Colonic mucosa (tissue), 4 donors: ENCODE results near the gene GAS5. TPM values are rescaled to one million over a fixed set of nuclear protein-coding genes. Genes with fewer than 3 reads are reported as not detected.
A peak's percentile ranks its signal among the peaks of the same experiment; 100 is the strongest.

ENCODE experiments used
- DNase-seq: peaks from one replicate; pipeline ENCODE4 v3.0.0-alpha.2; 2020
- H3K27ac ChIP-seq: fragments of 200-600 bp; one replicate; pipeline ENCODE4 v1.8.0; 2021
- H3K27me3 ChIP-seq: fragments of 200-600 bp; one replicate; pipeline ENCODE4 v1.8.0; 2021
- H3K36me3 ChIP-seq: fragments of 200-600 bp; one replicate; pipeline ENCODE4 v1.8.0; 2021
- H3K4me1 ChIP-seq: fragments of 200-600 bp; one replicate; pipeline ENCODE4 v1.8.0; 2021; ENCODE audit warnings: mild to moderate bottlenecking
- H3K4me3 ChIP-seq: fragments of 200-600 bp; one replicate; pipeline ENCODE4 v1.8.0; 2021
- H3K9ac ChIP-seq, 2 donors: one replicate each; pipeline ENCODE4 v1.7.0; 2013; ENCODE audit warnings: control low read depth in 2 of 2, low read depth in 2 of 2, low read length in 2 of 2
- H3K9me3 ChIP-seq: fragments of 200-600 bp; one replicate; pipeline ENCODE4 v1.8.0; 2021
- CTCF ChIP-seq: fragments of 200-600 bp; IDR thresholded peaks from one replicate; pipeline ENCODE4 v1.8.0; 2022; ENCODE audit warnings: antibody characterized with exemption, mild to moderate bottlenecking
- intact Hi-C: fragments of 100-400 bp; cut with DNase I; formaldehyde crosslinking; loops from one replicate; pipeline ENCODE4 v1.14.1; 2022
- total RNA-seq, 2 donors: library from RNA; stranded (reverse); fragmentation: NEBNext Ultra II Directional in 1 of 2; extraction: Animal tissue kit (Norgen Biotek cat#: 25700) in 1 of 2; gene quantifications; one replicate each; pipeline ENCODE4 v1.2.1, GENCODE V29; 2021
- donor health status: healthy.
- donor health status: DM: no; HTN: no; CAD: no.
- donor health status: DM: no; HTN: no; CAD: no.

The GAS5 gene
- total RNA-seq, 2 donors from 2014 or later, result 207 to 247 TPM

- intact Hi-C loops, result loop anchor here (5.0 kb wide), 1 partner anchor 156 kb away; the partner anchor contains the start of gene RC3H1
- Histone ChIP-seq H3K27me3 (no peaks in the 10 kb centered on the region), H3K36me3 (peaks cover 6% of the 10 kb centered on the region), H3K4me3 (peak overlapping the region; percentile 79), H3K9me3 (no peaks in the 10 kb centered on the region), H3K27ac (peak overlapping the region; percentile 96), H3K9ac (peak overlapping the region; percentile 56 to 86), H3K4me1 (peaks cover 5% of the 10 kb centered on the region)
- TF ChIP-seq CTCF, result no peak
- no peak for DNase-seq
These were observed 1.2 kb downstream of the GAS5 start for GRCh38 chr1:173866413-173867115.

- no peak for DNase-seq
- Histone ChIP-seq H3K4me3 (peak overlapping the region; percentile 79), H3K4me1 (peaks cover 5% of the 10 kb centered on the region), H3K27ac (no peak overlapping the region), H3K9me3 (no peaks in the 10 kb centered on the region), H3K27me3 (no peaks in the 10 kb centered on the region), H3K9ac (peak overlapping the region in 1 of 2 donors; percentile 86), H3K36me3 (peaks cover 6% of the 10 kb centered on the region)
- no peak for TF ChIP-seq CTCF
- intact Hi-C loops, result loop anchor here (5.0 kb wide), 1 partner anchor 157 kb away; the partner anchor contains the start of gene RC3H1
These were observed 2.2 kb downstream of the GAS5 start for GRCh38 chr1:173865468-173866164.

- DNase-seq, result no peak
- H3K27ac ChIP-seq, result no peak overlapping the region
- peaks cover 6% of the 10 kb centered on the region for H3K36me3 ChIP-seq
- no peaks in the 10 kb centered on the region for H3K27me3 ChIP-seq
- intact Hi-C loops, result no loop called here
- TF ChIP-seq CTCF, result no peak
- peaks cover 5% of the 10 kb centered on the region for H3K4me1 ChIP-seq
- no peak overlapping the region for H3K4me3 ChIP-seq
- H3K9ac ChIP-seq, result no peak overlapping the region
- H3K9me3 ChIP-seq, result no peaks in the 10 kb centered on the region
These were observed 3.5 kb downstream of the GAS5 start for GRCh38 chr1:173864179-173864867.

GRCh38 chr1:173863224-173864161, 4.3 kb downstream of the GAS5 start:
- intact Hi-C loops, result no loop called here

More at GRCh38 chr1:173863224-173864161, 4.3 kb downstream of the GAS5 start:
- Histone ChIP-seq H3K4me3 (no peak overlapping the region), H3K27me3 (no peaks in the 10 kb centered on the region), H3K27ac (no peak overlapping the region), H3K36me3 (peaks cover 6% of the 10 kb centered on the region), H3K9ac (no peak overlapping the region), H3K4me1 (peaks cover 5% of the 10 kb centered on the region), H3K9me3 (no peaks in the 10 kb centered on the region)
- no peak for DNase-seq
- no peak for TF ChIP-seq CTCF
